Measurements from ENCODE around the gene PROCA1.
"Not testable (repeated sequence)": the region's sequence is repeated elsewhere in the genome, so short reads cannot be mapped to it uniquely, and the experiment has no call there.

PROCA1 gene

DNA sequence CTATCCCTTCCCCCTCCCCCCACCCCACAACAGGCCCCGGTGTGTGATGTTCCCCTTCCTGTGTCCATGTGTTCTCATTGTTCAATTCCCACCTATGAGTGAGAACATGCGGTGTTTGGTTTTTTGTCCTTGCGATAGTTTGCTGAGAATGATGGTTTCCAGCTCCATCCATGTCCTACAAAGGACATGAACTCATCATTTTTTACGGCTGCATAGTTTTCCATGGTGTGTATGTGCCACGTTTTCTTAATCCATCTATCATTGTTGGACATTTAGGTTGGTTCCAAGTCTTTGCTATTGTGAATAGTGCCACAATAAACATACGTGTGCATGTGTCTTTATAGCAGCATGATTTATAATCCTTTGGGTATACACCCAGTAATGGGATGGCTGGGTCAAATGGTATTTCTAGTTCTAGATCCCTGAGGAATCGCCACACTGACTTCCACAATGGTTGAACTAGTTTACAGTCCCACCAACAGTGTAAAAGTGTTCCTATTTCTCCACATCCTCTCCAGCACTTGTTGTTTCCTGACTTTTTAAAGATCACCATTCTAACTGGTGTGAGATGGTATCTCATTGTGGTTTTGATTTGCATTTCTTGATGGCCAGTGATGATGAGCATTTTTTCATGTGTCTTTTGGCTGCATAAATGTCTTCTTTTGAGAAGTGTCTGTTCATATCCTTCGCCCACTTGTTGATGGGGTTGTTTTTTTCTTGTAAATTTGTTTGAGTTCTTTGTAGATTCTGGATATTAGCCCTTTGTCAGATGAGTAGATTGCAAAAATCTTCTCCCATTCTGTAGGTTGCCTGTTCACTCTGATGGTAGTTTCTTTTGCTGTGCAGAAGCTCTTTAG is 24.5 kb upstream of the PROCA1 start:
- H3K9me3 Mint-ChIP-seq, H3K27ac Mint-ChIP-seq, H3K27me3 Mint-ChIP-seq, H3K4me3 Mint-ChIP-seq, ATAC-seq: not testable (repeated sequence)
- Mint-ChIP-seq H3K36me3 (peaks cover 39% of the 10 kb centered on the region), H3K4me1 (peaks cover 72% of the 10 kb centered on the region)

- peak overlapping the region; percentile 79 for H3K27ac Mint-ChIP-seq
- H3K4me3 Mint-ChIP-seq = no peak overlapping the region
- peaks cover 63% of the 10 kb centered on the region for H3K4me1 Mint-ChIP-seq
- no peak for ATAC-seq
- no peaks in the 10 kb centered on the region for H3K27me3 Mint-ChIP-seq
- peaks cover 31% of the 10 kb centered on the region for H3K36me3 Mint-ChIP-seq
- peaks cover 2% of the 10 kb centered on the region for H3K9me3 Mint-ChIP-seq
Observed at GRCh38 chr17:28735242-28735722, 23.6 kb upstream of the PROCA1 start.

GRCh38 chr17:28734712-28735241 is 23.1 kb upstream of the PROCA1 start:
- Mint-ChIP-seq H3K4me3 (no peak overlapping the region), H3K4me1 (peaks cover 61% of the 10 kb centered on the region), H3K27ac (peak overlapping the region; percentile 79), H3K9me3 (peaks cover 2% of the 10 kb centered on the region), H3K36me3 (peaks cover 30% of the 10 kb centered on the region), H3K27me3 (no peaks in the 10 kb centered on the region)
- no peak for ATAC-seq

DNA sequence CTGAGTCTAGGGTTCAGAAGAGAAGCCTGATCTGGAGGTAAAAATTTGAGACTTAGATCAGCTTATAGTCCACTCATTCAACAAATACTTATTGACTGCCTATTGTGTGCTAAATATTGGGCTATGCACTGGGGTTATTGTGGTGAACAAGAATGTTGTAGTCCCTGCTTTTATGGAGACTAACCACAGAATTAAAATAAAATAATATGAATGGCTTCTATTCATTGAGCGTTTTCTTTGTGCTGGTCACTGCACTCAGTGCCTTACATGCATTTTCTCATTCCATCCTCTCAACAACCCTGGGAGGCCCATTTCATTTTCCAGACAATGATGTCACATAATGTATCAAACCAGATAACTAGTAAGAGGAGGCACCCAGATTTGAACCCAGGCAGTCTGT is 21.7 kb upstream of the PROCA1 start:
- ATAC-seq = no peak
- Mint-ChIP-seq H3K4me1 (peaks cover 56% of the 10 kb centered on the region), H3K27ac (peak overlapping the region; percentile 79), H3K4me3 (no peak overlapping the region), H3K36me3 (peaks cover 30% of the 10 kb centered on the region), H3K9me3 (peaks cover 2% of the 10 kb centered on the region), H3K27me3 (no peaks in the 10 kb centered on the region)

- no peak for ATAC-seq
- Mint-ChIP-seq H3K27me3 (no peaks in the 10 kb centered on the region), H3K4me1 (peaks cover 51% of the 10 kb centered on the region), H3K9me3 (peaks cover 2% of the 10 kb centered on the region), H3K4me3 (no peak overlapping the region), H3K36me3 (peaks cover 21% of the 10 kb centered on the region), H3K27ac (peak overlapping the region; percentile 89)
Observed at GRCh38 chr17:28729950-28730330, 18.3 kb upstream of the PROCA1 start.

DNA sequence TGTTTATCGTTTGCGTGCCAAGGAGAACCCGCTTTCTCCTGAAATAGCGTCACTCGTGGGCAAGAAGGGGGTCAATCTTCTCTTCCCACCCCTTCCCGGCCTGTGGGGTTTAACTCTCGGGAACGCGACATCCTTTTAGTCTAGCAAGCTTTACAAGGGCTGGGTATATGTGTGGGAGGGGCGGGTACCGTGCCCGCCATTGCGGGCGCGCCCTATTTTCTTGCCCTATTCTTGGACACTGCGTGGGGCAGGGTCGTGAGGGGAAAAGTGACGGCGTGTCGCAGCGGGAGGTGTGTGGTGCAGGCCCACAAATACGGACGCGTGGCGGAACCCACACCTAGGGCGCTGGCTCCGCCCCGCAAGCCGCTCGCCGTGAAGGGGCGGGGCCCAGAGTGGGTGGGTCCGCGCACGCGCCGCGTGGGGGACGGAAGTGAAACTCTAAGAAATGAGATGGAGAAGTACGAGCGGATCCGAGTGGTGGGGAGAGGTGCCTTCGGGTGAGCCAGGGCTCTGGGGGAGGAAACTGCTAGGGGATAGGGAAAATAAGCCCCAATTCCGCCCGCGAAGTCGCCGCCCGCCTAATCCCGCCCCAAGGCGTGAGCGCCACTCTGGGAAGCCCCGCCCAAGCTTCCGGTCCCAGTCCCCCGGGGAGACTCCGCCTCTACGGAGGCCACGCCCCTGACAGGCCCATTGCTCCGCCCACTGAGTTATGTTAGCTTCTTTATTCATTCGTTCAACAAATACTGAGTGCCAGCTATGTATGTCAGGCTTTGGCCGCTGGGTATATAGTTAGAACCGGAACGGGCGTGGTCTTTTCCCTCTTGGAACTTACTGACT is 16.9 kb upstream of the PROCA1 start, which contains the start of gene NEK8:
TSS of gene NEK8 (plus strand) at position 425 of the 837 bp plus-strand sequence. CDS start at position 451, 26 bp downstream.
- peak; percentile 73 for ATAC-seq
- H3K4me1 Mint-ChIP-seq = peaks cover 51% of the 10 kb centered on the region

DNA sequence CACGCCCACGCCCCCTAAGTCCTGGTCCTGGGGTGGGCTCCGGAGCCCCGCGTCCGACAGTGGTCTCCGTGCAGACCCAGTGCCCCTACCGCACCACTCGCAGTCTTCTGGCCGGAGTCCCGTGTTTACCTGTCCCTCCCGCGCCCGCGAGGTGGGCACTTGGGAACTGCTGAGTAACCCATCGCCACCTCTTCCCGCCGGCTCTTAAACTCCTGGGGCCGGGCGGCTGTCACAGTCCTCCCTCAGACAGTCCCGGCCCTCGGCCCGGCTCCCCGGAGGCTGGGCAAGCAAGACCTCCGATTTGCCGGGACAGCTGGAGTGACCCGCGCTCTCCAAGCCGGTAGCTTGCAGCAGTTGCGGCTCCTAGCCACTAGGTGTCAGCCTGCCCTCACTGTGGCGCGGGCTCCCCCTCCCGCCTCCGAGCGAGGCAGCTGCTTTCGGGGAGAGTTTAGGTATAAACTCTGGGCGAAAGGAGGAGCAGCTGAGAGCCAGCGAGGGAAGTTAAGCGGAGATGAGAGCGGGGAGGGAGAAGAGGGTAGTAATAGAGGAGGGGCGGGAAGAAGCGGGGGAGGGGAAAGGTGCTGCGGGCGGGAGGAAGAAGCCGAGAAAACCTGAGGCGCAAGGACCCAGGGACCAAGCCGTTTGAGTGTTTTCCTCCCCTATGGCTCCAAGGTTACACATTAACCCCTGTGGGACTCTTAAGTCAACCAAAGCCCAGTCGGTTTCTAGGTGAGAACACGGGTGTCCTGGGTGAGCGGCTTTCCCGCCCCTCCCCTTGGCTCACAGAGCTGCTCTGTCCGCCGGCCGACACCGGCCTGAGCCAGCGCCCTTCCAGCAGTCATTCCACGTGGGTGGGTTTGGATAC is 15.2 kb upstream of the PROCA1 start:
- ATAC-seq = peak; percentile 59
- no peaks in the 10 kb centered on the region for H3K27me3 Mint-ChIP-seq
- peaks cover 33% of the 10 kb centered on the region for H3K36me3 Mint-ChIP-seq
- H3K9me3 Mint-ChIP-seq = no peaks in the 10 kb centered on the region
- H3K4me1 Mint-ChIP-seq = peaks cover 54% of the 10 kb centered on the region
- H3K27ac Mint-ChIP-seq = peak overlapping the region; percentile 89
- H3K4me3 Mint-ChIP-seq = peak overlapping the region; percentile 89

More for the DNA sequence above, 16.9 kb upstream of the PROCA1 start, which contains the start of gene NEK8:
- Mint-ChIP-seq H3K4me3 (peak within 1 kb of the TSS; percentile 89), H3K9me3 (peaks cover 2% of the 10 kb centered on the region), H3K27me3 (no peaks in the 10 kb centered on the region), H3K27ac (peak within 1 kb of the TSS; percentile 89), H3K36me3 (peaks cover 21% of the 10 kb centered on the region)

DNA sequence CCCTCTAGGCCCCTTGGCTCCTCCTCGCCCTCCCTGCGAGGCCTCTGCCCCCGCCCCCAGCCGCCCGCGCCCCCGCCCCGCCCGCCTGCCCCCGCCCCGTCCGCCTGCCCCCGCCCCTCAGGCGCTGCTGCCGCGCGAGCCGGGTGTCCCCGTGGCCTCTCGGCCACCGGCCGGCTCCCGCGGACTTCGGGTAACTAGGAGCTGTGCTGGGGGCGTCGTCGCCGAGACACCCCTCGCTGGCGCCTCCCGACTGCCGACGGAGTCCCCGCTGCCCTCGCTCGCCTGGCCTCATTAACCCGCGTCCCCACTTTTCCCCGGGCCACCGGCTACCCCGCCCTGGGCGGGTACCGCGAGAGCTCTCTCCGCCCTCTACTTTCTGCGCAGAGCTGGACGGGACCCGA is 14.5 kb upstream of the PROCA1 start, which contains the start of gene TLCD1:
TSS of gene TLCD1 (minus strand) at position 8 of the 401 bp plus-strand sequence. CDS start 136 bp downstream, outside the sequence.
- H3K27me3 Mint-ChIP-seq = no peaks in the 10 kb centered on the region
- no peaks in the 10 kb centered on the region for H3K9me3 Mint-ChIP-seq
- H3K36me3 Mint-ChIP-seq = peaks cover 40% of the 10 kb centered on the region
- ATAC-seq = peak; percentile 59
- peak within 1 kb of the TSS; percentile 93 for H3K4me3 Mint-ChIP-seq
- H3K27ac Mint-ChIP-seq = peak within 1 kb of the TSS; percentile 89
- peaks cover 54% of the 10 kb centered on the region for H3K4me1 Mint-ChIP-seq

GRCh38 chr17:28725660-28726225 is 14.1 kb upstream of the PROCA1 start:
- H3K36me3 Mint-ChIP-seq = peaks cover 44% of the 10 kb centered on the region
- peak; percentile 0 for ATAC-seq
- H3K9me3 Mint-ChIP-seq = no peaks in the 10 kb centered on the region
- no peaks in the 10 kb centered on the region for H3K27me3 Mint-ChIP-seq
- peak overlapping the region; percentile 89 for H3K27ac Mint-ChIP-seq
- peak overlapping the region; percentile 93 for H3K4me3 Mint-ChIP-seq
- H3K4me1 Mint-ChIP-seq = peaks cover 55% of the 10 kb centered on the region

DNA sequence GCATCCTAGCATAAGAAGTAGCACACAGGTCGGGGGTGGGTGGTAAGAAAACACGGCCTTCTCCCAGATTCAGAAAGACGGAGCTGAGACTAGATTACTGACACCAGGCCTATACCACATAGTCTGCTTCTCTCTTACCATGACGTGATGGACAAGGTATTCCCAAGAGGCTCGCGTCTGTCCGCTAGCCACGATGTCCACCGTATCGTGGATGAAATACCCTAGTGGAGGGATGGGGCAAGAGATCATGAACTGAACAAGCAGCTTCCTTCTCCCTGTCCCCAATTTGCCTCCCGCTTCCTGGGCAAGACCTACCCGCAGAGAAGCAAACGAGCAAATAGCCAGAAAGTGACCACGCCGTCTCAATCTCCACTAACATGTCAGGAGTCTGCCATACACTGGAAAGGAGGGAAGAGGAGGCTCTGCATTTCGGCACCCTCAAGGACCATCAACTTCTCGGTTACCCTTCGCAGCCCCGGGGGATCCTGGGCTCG is 13.5 kb upstream of the PROCA1 start:
- no peak for ATAC-seq
- no peaks in the 10 kb centered on the region for H3K9me3 Mint-ChIP-seq
- H3K27ac Mint-ChIP-seq = peak overlapping the region; percentile 89
- peaks cover 59% of the 10 kb centered on the region for H3K4me1 Mint-ChIP-seq
- H3K4me3 Mint-ChIP-seq = peak overlapping the region; percentile 93
- H3K27me3 Mint-ChIP-seq = no peaks in the 10 kb centered on the region
- H3K36me3 Mint-ChIP-seq = peaks cover 49% of the 10 kb centered on the region

GRCh38 chr17:28724500-28725165 is 12.9 kb upstream of the PROCA1 start:
- Mint-ChIP-seq H3K27me3 (no peaks in the 10 kb centered on the region), H3K36me3 (peaks cover 54% of the 10 kb centered on the region), H3K27ac (peak overlapping the region; percentile 89), H3K4me3 (peak overlapping the region; percentile 93), H3K9me3 (no peaks in the 10 kb centered on the region), H3K4me1 (peaks cover 60% of the 10 kb centered on the region)
- ATAC-seq = no peak

GRCh38 chr17:28723836-28724499 is 12.3 kb upstream of the PROCA1 start:
- H3K4me3 Mint-ChIP-seq = peak overlapping the region; percentile 93
- not testable (repeated sequence) for H3K27me3 Mint-ChIP-seq, H3K9me3 Mint-ChIP-seq, ATAC-seq
- H3K27ac Mint-ChIP-seq = peak overlapping the region; percentile 89
- H3K36me3 Mint-ChIP-seq = peaks cover 54% of the 10 kb centered on the region
- peaks cover 59% of the 10 kb centered on the region for H3K4me1 Mint-ChIP-seq

Measured in stimulated activated memory B cell treated with anti-CD40 and anti-IgM and Interleukin-4, amounts not matched to agents 10 μg/mL and 1 μg/mL and 100 μg/mL, for 72 hours (primary cell).